Endothelial cell of umbilical vein (primary cell): ENCODE results near the gene SH3BP5L.

Experiments
- CTCF ChIP-seq, 2 donors: IDR thresholded peaks; 1 replicate in 1 of 2; 2 replicates in 1 of 2; pipeline ENCODE4 v1.5.1; 2011; ENCODE audit warnings: low read length in 2 of 2, mild to moderate bottlenecking in 2 of 2, moderate library complexity in 2 of 2, control low read depth in 1 of 2, inconsistent platforms in 1 of 2, low read depth in 1 of 2; ENCODE audit not compliant: insufficient read depth in 1 of 2; ENCODE audit errors: extremely low read depth in 1 of 2
- JUN ChIP-seq: IDR thresholded peaks from 2 replicates; pipeline ENCODE4 v1.6.1; 2011; ENCODE audit warnings: borderline replicate concordance, low read depth; ENCODE audit not compliant: insufficient read length, insufficient read depth
- POLR2A ChIP-seq: IDR thresholded peaks from 2 replicates; pipeline ENCODE4 v1.6.1; 2012; ENCODE audit warnings: low read depth, mild to moderate bottlenecking, control low read depth, low read length

- TF ChIP-seq CTCF (IDR thresholded peaks at IDR 0.05; ENCODE audit: extremely low read depth in 1 of 2, insufficient read depth in 1 of 2, low read depth in 1 of 2, low read length in 2 of 2), result no peak
- no peak for TF ChIP-seq JUN
- no peak for TF ChIP-seq POLR2A
Observed at GRCh38 chr1:248825136-248825535, 579 bp downstream of the SH3BP5L start.
